Right renal cortex interstitium (tissue), 3 donors: ENCODE measurements around the gene TMPRSS2. TPM values are rescaled to one million over a fixed set of nuclear protein-coding genes. Genes with fewer than 3 reads are reported as not detected.

Source experiments
- DNase-seq, 3 donors: peaks; one replicate each; pipeline ENCODE4 v3.0.0-alpha.2; 2013; ENCODE audit warnings: low read depth in 3 of 3, low spot score in 2 of 3
- polyA plus RNA-seq, 3 donors: library from polyadenylated mRNA; unstranded; fragments of 120-200 nt; gene quantifications; one replicate each; pipeline ENCODE4 v1.2.1, GENCODE V29; 2013; ENCODE audit not compliant: insufficient read length in 3 of 3

The TMPRSS2 gene
- polyA plus RNA-seq, 3 donors, result 35.3 to 43.6 (median 36.1) TPM

GRCh38 chr21:41482980-41483379 is 25.0 kb downstream of the TMPRSS2 start:
- DNase-seq, result no peak

GRCh38 chr21:41482301-41482700 is 25.7 kb downstream of the TMPRSS2 start:
- no peak for DNase-seq

GRCh38 chr21:41481191-41481590 is 26.8 kb downstream of the TMPRSS2 start:
- no peak for DNase-seq

- no peak for DNase-seq
Observed at GRCh38 chr21:41480086-41480690, 27.8 kb downstream of the TMPRSS2 start.

GRCh38 chr21:41479686-41480085 is 28.3 kb downstream of the TMPRSS2 start:
- DNase-seq, result no peak

DNA sequence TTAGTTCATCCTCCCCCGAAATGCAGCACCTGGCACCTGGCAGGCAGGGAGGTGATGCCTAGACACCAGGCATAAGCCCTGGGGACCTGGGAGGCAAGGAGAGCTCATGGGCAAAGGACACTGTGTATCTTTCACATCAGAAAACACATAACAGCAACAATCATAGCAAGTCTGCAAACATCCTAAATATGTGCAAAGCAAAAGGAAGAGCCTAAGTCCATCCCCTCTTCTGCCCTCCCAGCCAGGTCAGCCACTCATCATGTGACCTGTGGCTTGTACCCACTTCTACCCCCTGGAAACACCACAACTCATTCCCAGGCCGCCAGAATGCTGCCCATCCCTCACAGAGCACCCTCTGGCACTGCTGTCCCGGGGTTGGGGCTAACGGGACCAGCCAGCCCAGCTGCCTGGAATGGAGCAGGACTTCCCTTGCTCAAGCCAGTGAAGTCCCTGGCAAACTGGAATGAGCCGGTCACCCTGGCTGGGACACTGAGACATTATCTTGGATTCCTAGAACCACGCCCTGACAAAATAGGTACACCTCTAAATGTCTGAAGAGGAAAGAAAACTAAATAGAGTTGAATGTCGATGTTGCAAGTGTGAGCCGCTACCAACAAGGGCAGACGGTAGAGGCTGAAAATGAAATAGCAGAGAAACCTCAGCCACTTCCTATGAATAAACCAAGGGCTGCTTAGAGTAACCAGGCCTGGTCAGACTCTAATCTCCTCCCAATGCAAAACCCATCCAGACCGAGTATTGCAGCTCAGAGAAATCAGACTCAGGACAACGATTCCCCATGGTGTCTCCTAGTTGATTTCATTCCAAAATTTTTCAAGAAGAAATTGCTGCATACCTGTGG is 29.4 kb downstream of the TMPRSS2 start:
- DNase-seq, result no peak

DNA sequence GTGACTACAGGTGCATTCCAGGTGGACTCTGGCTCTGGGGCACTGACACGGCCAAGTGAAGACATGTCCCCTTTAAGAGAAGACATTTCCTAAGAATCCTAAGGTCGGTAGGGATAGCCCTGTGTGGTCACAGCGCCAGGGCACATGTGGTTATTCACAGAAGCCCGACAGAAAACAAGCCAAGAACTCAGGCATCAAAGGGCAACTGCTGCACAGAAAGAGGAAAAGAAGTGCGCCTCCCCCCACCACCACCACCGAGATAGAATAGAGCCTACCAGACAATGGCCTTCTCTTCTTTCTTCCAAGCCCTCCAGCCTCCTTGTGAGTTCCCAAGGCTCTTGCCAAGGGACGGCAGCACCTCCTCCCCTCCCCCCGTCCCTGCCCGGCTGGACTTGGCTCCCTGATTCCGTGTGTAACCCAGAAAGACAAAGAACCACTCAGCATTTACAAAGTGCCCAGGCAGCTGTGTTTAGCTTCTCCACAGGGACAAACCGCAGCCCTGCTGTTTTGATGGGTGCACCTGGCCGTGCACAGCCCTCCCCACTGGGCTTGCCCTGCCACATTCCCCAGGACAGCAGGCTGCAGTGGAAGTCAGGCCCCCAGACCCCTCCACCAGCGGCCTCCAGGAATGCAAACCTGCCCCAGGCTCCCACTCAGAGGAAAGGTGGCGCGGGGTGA is 30.2 kb downstream of the TMPRSS2 start:
- no peak for DNase-seq

DNA sequence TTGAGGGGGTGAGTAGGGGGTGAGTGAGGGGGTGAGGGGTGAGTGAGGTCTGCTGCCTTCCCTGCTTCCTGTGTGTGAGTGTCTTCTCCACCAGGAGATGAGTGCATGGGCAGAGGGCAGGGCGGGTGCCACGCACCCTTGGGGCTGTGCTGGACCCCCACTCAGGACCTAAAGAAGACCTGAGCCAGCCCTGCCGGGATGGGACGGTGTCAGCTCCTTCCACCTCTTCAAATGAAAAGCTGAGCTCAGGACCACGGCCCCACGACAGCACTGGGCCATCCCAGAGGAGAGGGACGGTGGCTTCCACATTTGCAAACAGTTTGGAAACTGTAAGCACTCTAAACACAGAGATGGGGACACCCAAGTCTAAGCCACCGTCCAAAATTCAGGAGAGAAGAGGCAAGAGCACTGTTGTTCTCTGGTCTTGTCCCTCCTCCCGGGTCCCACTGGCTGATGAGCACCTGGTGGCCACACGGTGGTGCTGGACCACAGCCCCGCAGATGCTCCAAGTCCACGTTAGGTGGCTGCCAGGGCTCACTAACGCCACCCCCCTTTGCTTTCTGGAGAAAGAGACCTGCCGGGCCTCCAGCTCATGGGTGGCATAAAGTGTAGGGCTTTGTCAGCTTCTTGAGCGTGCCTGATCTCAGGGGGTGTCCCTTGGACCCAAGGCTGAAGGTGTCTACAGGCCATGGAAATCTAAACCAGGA is 32.1 kb downstream of the TMPRSS2 start:
- DNase-seq, result no peak

GRCh38 chr21:41472753-41473548 is 35.0 kb downstream of the TMPRSS2 start:
- DNase-seq, result no peak

- no peak for DNase-seq
Observed at GRCh38 chr21:41470054-41470453, 37.9 kb downstream of the TMPRSS2 start.

- DNase-seq, result no peak
Observed at GRCh38 chr21:41466024-41466820, 41.7 kb downstream of the TMPRSS2 start.

DNA sequence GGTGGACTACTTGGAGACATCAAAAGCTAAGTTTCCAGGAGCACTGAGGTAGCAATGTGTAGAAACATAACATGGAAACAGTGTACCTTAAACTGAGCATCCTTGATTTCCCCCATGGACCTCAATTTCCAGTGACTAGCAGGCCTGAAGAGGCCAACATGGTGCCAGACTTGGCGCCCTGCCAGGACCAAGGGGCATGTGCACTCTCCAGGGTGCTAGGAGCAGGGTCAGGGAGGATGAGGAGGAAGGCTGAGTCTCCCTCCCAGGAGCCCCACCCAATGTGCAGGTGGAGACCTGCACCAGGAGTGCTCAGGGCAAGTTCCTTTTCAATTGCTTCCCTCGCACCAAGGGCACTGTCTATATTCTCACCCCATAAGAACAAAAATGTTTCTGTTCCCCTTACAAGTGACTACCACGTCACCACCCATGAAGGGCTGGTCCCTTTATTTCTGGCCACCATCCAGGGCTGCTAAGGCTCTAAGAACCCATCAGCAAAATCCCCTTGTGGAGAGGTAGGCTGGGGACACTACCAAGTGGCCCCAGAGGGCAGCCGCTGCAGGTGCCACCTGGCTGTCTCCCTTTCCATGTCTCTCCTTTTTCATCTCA is 42.7 kb downstream of the TMPRSS2 start:
- DNase-seq, result no peak

- peak in 1 of 3 donors; percentile 31 for DNase-seq
Observed at GRCh38 chr21:41460578-41461527, 47.1 kb downstream of the TMPRSS2 start.

- no peak for DNase-seq
Observed at GRCh38 chr21:41459884-41460534, 47.9 kb downstream of the TMPRSS2 start.

- no peak for DNase-seq
Observed at GRCh38 chr21:41458559-41458958, 49.4 kb downstream of the TMPRSS2 start.

- DNase-seq, result no peak
Observed at GRCh38 chr21:41458121-41458520, 49.8 kb downstream of the TMPRSS2 start.

DNA sequence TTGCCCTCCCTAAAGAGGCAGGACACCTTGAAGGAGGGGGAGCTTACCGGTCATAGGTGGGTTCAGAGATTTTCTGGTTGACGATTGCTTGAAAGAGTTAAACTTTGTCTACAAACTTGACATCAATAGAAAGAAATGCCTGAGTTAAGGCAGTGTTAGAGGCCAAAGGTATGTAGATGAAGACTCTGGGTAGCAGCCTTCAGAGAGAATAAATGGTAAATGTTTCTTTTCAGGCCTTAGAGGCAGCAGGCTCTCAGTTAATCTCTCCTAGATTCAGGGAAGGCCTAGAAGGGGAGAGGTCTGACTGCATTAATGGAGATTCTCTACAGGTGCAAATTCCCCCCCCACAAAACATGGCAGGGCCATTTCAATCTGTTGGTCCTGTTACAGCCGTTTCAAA is 54.2 kb downstream of the TMPRSS2 start:
- no peak for DNase-seq
